Measurements from ENCODE around the gene CACNA1E. TPM values are rescaled to one million over a fixed set of nuclear protein-coding genes. Genes with fewer than 3 reads are reported as not detected.

The CACNA1E gene
- total and polyA plus RNA-seq, 2 donors (not counting 1 experiment from before 2014, with no cell fraction given) = 0.37 to 0.40 TPM

DNA sequence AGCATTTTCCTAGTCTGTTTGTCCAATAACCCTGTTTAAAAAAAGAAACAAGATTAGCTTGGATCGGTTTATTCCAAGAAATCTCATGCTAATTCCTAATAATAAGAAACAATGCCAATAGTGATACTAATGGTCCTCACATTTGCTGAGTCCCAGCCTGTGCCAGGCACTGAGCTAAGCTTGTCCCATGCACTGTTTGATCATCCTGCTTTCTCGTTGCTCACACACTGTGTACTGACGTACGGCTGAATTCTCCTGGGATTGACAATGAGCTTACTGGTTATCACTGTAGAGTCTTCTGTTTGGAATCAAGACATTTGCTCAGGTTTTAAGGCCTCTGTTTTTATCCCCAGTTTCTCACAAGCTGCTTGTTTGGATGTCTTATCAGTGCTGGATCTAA lies 71.1 kb downstream of the CACNA1E start:
- no peak overlapping the region for H3K4me2 ChIP-seq (replicated peaks; ENCODE audit: low read depth, low read length, poor library complexity, severe bottlenecking)
- intact Hi-C loops (cut with micrococcal nuclease) = no loop called here
- DNase-seq (no peak), ATAC-seq (ENCODE audit: low read depth) (no peak)
- no peaks in the 10 kb centered on the region for H3K4me1 ChIP-seq (ENCODE audit: control insufficient read depth in 2 of 2, insufficient read depth in 2 of 2, low read length in 2 of 2)
- H3K27ac ChIP-seq (ENCODE audit: low read length in 2 of 2) = no peak overlapping the region
- Mint-ChIP-seq H3K4me1 (no peaks in the 10 kb centered on the region), H3K27ac (no peak overlapping the region), H3K4me3 (no peak overlapping the region), H3K9me3 (ENCODE audit: insufficient read depth) (no peaks in the 10 kb centered on the region), H3K27me3 (no peaks in the 10 kb centered on the region)
- H2AFZ ChIP-seq (ENCODE audit: insufficient read depth, low read depth, low read length, poor library complexity, severe bottlenecking) = no peak overlapping the region
- no peaks in the 10 kb centered on the region for H3K79me2 ChIP-seq (ENCODE audit: control insufficient read depth, insufficient read depth, low read length)
- no peaks in the 10 kb centered on the region for H3K36me3 ChIP-seq (replicated peaks in 1 of 2; ENCODE audit: control extremely low read depth in 1 of 2, control insufficient read depth in 1 of 2, extremely low read depth in 1 of 2, insufficient read depth in 2 of 2, low read length in 1 of 2)
- H3K9ac ChIP-seq (ENCODE audit: low read length) = no peak overlapping the region
- CTCF ChIA-PET = interaction anchor here (1.0 kb wide), 1 partner anchor 9 kb away, joined by 3 read pairs; no protein-coding TSS in a partner anchor
- no peaks in the 10 kb centered on the region for H3K9me3 ChIP-seq (ENCODE audit: control extremely low read depth in 1 of 3, control insufficient read depth in 2 of 3, insufficient read depth in 1 of 3, low read length in 2 of 3)
- no peak overlapping the region for H3K4me3 ChIP-seq (ENCODE audit: control extremely low read depth in 1 of 5, extremely low read depth in 1 of 5, insufficient read depth in 1 of 5, low read depth in 2 of 5, low read length in 4 of 5)
- no peaks in the 10 kb centered on the region for H4K20me1 ChIP-seq (ENCODE audit: control insufficient read depth, insufficient read depth, low read length, poor library complexity, severe bottlenecking)
- TF ChIP-seq EZH2 (IDR thresholded peaks at IDR 0.05; ENCODE audit: borderline replicate concordance, insufficient read depth, low read depth, low read length, poor library complexity, severe bottlenecking) = no peak
- TF ChIP-seq, protein P1, sequence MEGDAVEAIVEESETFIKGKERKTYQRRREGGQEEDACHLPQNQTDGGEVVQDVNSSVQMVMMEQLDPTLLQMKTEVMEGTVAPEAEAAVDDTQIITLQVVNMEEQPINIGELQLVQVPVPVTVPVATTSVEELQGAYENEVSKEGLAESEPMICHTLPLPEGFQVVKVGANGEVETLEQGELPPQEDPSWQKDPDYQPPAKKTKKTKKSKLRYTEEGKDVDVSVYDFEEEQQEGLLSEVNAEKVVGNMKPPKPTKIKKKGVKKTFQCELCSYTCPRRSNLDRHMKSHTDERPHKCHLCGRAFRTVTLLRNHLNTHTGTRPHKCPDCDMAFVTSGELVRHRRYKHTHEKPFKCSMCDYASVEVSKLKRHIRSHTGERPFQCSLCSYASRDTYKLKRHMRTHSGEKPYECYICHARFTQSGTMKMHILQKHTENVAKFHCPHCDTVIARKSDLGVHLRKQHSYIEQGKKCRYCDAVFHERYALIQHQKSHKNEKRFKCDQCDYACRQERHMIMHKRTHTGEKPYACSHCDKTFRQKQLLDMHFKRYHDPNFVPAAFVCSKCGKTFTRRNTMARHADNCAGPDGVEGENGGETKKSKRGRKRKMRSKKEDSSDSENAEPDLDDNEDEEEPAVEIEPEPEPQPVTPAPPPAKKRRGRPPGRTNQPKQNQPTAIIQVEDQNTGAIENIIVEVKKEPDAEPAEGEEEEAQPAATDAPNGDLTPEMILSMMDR (IDR thresholded peaks at IDR 0.05) = no peak
- 77% methylated on average over 4 of the region's 4 CpGs for WGBS (ENCODE audit: insufficient coverage)
- POLR2A ChIA-PET = no interaction called here
- H3K27me3 ChIP-seq (replicated peaks in 1 of 4; ENCODE audit: control extremely low read depth in 1 of 4, control insufficient read depth in 3 of 4, insufficient read depth in 4 of 4, low read length in 3 of 4) = peaks cover 0 to 4% (median 0%) of the 10 kb centered on the region in 4 experiments

DNA sequence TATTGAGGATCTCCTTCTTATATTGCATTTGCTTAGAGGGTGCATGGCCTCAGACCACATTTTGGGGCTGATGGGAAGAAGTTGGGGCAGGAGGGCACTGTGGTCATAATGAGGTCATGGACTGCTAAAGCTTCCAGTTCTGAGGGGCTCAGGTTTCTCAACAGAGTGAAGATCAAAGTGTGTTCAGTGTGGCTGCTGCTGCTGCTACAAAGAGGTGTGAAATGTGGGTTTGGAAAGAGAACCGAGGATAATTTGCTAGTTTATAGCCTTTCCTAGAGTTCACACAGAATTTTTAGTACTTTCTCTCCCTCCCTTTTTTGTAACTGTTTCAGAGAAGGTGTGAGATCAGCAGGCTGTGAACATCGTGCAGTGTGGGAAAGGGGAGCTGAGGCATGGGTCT lies 73.3 kb downstream of the CACNA1E start:
- Mint-ChIP-seq H3K27me3 (no peaks in the 10 kb centered on the region), H3K9me3 (ENCODE audit: insufficient read depth) (no peaks in the 10 kb centered on the region), H3K4me3 (no peak overlapping the region), H3K4me1 (no peaks in the 10 kb centered on the region), H3K27ac (no peak overlapping the region)
- DNase-seq (no peak), ATAC-seq (ENCODE audit: low read depth) (no peak)
- ChIA-PET POLR2A (no interaction called here), CTCF (no interaction called here)
- no CpG with 5 or more reads among the region's 2 CpGs for WGBS (ENCODE audit: insufficient coverage)
- no peak for TF ChIP-seq EZH2 (IDR thresholded peaks at IDR 0.05; ENCODE audit: borderline replicate concordance, insufficient read depth, low read depth, low read length, poor library complexity, severe bottlenecking)
- TF ChIP-seq, protein P1 (IDR thresholded peaks at IDR 0.05) = no peak
- peaks cover 0 to 4% (median 0%) of the 10 kb centered on the region in 4 experiments for H3K27me3 ChIP-seq (replicated peaks in 1 of 4; ENCODE audit: control extremely low read depth in 1 of 4, control insufficient read depth in 3 of 4, insufficient read depth in 4 of 4, low read length in 3 of 4)
- H3K9ac ChIP-seq (ENCODE audit: low read length) = no peak overlapping the region
- intact Hi-C loops (cut with micrococcal nuclease) = no loop called here
- H3K4me3 ChIP-seq (ENCODE audit: control extremely low read depth in 1 of 5, extremely low read depth in 1 of 5, insufficient read depth in 1 of 5, low read depth in 2 of 5, low read length in 4 of 5) = no peak overlapping the region
- H3K79me2 ChIP-seq (ENCODE audit: control insufficient read depth, insufficient read depth, low read length) = no peaks in the 10 kb centered on the region
- H2AFZ ChIP-seq (ENCODE audit: insufficient read depth, low read depth, low read length, poor library complexity, severe bottlenecking) = no peak overlapping the region
- no peaks in the 10 kb centered on the region for H3K9me3 ChIP-seq (ENCODE audit: control extremely low read depth in 1 of 3, control insufficient read depth in 2 of 3, insufficient read depth in 1 of 3, low read length in 2 of 3)
- H4K20me1 ChIP-seq (ENCODE audit: control insufficient read depth, insufficient read depth, low read length, poor library complexity, severe bottlenecking) = no peaks in the 10 kb centered on the region
- H3K4me1 ChIP-seq (ENCODE audit: control insufficient read depth in 2 of 2, insufficient read depth in 2 of 2, low read length in 2 of 2) = no peaks in the 10 kb centered on the region
- H3K27ac ChIP-seq (ENCODE audit: low read length in 2 of 2) = no peak overlapping the region
- no peaks in the 10 kb centered on the region for H3K36me3 ChIP-seq (replicated peaks in 1 of 2; ENCODE audit: control extremely low read depth in 1 of 2, control insufficient read depth in 1 of 2, extremely low read depth in 1 of 2, insufficient read depth in 2 of 2, low read length in 1 of 2)
- H3K4me2 ChIP-seq (replicated peaks; ENCODE audit: low read depth, low read length, poor library complexity, severe bottlenecking) = no peak overlapping the region
